Activated gamma-delta T cell treated with Interleukin-2 at 50 U/mL for 16 hours (primary cell): ENCODE results near the gene TRAFD1.
"Not testable (repeated sequence)": the region's sequence is repeated elsewhere in the genome, so short reads cannot be mapped to it uniquely, and the experiment has no call there.

Source experiments
- DNase-seq: peaks from one replicate; pipeline ENCODE4 v3.0.0-alpha.2; 2020

The TRAFD1 gene

GRCh38 chr12:112125250-112125999, at the start of gene TRAFD1:
TSS of gene TRAFD1 (plus strand) at chr12:112125560. CDS start at chr12:112130523, 4,963 bp downstream.
- peak; percentile 98 for DNase-seq

GRCh38 chr12:112087055-112087850, 38.1 kb upstream of the TRAFD1 start:
- no peak for DNase-seq

GRCh38 chr12:112087851-112088250, 37.5 kb upstream of the TRAFD1 start:
- DNase-seq = no peak

- DNase-seq = no peak
Measured at GRCh38 chr12:112091563-112091962, 33.8 kb upstream of the TRAFD1 start.

- DNase-seq = no peak
Measured at GRCh38 chr12:112096070-112096469, 29.3 kb upstream of the TRAFD1 start.

- no peak for DNase-seq
Measured at GRCh38 chr12:112096667-112097066, 28.7 kb upstream of the TRAFD1 start.

GRCh38 chr12:112097641-112098040, 27.7 kb upstream of the TRAFD1 start:
- no peak for DNase-seq

GRCh38 chr12:112100500-112100899, 24.9 kb upstream of the TRAFD1 start:
- not testable (repeated sequence) for DNase-seq

- no peak for DNase-seq
Measured at GRCh38 chr12:112102127-112102526, 23.2 kb upstream of the TRAFD1 start.

GRCh38 chr12:112102746-112103145, 22.6 kb upstream of the TRAFD1 start:
- DNase-seq = not testable (repeated sequence)

- DNase-seq = no peak
Measured at GRCh38 chr12:112103758-112104503, 21.4 kb upstream of the TRAFD1 start.

- no peak for DNase-seq
Measured at GRCh38 chr12:112105891-112106290, 19.5 kb upstream of the TRAFD1 start.

GRCh38 chr12:112107306-112108201, 17.8 kb upstream of the TRAFD1 start:
- DNase-seq = no peak

- DNase-seq = peak; percentile 84
Measured at GRCh38 chr12:112108202-112109079, 16.9 kb upstream of the TRAFD1 start, which contains the start of gene NAA25. TSS of gene NAA25 (minus strand) at chr12:112108783. CDS start at chr12:112108773, 10 bp downstream.

- DNase-seq = not testable (repeated sequence)
Measured at GRCh38 chr12:112110787-112111662, 14.3 kb upstream of the TRAFD1 start.

- DNase-seq = no peak
Measured at GRCh38 chr12:112111931-112112330, 13.4 kb upstream of the TRAFD1 start.

GRCh38 chr12:112112409-112113133, 12.8 kb upstream of the TRAFD1 start:
- DNase-seq = no peak

- DNase-seq = no peak
Measured at GRCh38 chr12:112115259-112116045, 9.9 kb upstream of the TRAFD1 start.
